ENCODE data around the gene PRL.

Gene PRL

GRCh38 chr6:22290045-22290444, 6.8 kb downstream of the PRL start:
- DNase-seq = no peak

- no peak for DNase-seq
Observed at GRCh38 chr6:22288721-22289120, 8.1 kb downstream of the PRL start.

- DNase-seq = no peak
Observed at GRCh38 chr6:22284666-22285065, 12.2 kb downstream of the PRL start.

- DNase-seq = no peak
Observed at GRCh38 chr6:22281341-22282085, 15.3 kb downstream of the PRL start.

- no peak for DNase-seq
Observed at GRCh38 chr6:22279427-22279826, 17.4 kb downstream of the PRL start.

DNA sequence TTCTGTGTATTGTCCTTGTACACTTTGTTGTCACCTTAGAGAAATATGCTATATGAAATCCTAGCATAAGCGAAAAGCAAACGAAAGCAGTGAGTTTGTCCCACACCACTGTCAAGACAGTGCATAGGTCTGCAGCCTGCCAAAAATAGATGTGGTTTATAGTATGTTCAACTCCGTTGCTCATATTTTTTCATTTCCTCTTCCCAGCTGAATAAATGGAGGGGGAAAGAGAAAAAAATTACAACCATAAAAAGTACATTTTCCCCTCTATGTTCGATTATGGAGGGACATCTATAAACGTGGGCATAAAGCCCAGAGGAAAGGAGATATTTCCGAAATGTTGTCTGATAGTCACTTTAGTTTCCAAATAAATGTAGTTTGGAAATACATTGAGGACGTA, 25.8 kb downstream of the PRL start:
- no peak for DNase-seq

- no peak for DNase-seq
Observed at GRCh38 chr6:22263748-22264147, 33.1 kb downstream of the PRL start.

DNA sequence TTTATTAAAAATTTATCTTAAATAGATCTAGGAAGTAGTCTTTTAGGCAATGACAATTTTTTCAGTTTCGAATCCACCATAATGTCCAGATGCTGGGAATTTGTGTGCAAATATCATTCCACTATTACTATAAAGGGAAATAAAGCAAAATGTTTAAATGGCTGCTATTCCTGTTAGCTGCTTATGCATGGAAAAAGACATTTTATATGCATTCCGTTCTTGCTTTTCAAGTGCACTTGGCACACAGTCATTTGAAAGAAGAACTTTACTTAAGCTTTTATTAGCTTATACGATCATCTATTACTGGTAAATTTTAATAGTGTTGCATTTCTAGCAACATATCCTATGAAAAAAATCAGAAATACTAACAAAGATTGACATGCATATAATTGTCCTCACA, 42.0 kb downstream of the PRL start:
- DNase-seq = no peak

DNA sequence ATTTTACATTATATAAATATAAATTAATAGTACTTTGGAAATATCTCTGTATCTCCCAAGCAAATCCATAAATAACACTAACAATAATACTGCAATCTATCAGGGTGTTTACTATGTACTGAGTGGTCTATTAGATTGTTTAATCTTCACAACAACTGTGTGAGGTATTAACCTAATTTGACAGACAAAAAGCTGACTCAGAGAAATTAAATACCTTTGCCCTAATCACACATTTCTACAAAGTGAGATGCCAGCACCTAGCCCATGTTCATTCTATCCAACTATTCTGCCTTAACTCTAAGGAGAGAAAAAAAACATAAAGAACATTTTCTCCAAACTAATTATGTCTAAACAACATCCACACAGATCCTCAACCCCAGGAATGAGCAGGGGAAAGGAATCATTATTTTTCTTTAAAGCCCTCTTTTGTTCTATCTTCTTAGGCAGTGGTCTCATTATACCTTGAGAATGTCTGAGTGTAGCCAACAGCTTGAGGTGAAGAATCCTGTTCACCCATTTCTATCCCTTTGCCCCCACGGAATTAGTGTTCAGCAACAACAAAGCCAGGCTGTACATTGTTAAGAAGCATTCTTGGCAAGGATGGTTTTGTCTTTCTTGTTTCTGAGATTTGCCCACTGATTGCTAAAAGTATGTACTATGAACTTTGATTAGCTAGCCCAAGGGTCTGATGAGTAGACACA, 42.7 kb downstream of the PRL start:
- no peak for DNase-seq

GRCh38 chr6:22251348-22251747, 45.5 kb downstream of the PRL start:
- no peak for DNase-seq

- DNase-seq = no peak
Observed at GRCh38 chr6:22250486-22250885, 46.4 kb downstream of the PRL start.

- no peak for DNase-seq
Observed at GRCh38 chr6:22249711-22250350, 47.0 kb downstream of the PRL start.

DNA sequence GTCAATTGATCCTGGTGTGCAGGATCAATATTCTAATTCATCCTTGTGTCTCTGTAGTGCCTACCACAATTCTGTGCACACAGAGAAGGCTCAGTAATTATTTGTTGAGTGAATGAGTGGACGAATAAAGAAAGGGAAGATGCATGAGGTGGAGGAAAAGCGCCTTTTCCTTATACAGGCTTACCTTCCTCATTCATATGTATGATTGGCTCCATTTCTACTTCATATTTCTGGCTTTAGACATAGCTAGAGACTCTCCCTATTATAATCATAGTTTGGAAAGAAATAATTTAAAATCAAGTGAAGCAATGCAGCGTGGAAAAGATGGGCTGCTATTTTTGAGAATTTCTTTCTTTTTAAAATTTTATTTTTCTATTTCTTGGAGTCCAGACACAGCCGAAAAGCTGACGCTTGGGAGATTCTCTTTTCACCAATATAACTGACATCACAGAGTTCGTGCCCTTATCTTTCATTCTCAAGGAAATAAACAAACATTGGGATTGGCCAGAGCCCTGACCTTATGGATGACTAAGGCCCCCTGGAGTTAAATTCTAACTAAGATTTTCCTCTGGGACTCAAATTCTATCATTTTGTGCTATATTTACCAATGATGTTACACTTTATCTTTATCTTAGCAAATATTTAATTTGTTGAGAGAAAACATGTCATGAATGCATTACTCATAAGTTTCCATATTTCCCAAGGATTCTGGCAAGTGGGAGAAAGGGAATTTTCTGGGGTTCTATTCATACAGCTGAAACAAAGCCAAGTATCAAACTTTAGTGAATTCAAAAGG, 48.1 kb downstream of the PRL start:
- DNase-seq = no peak

GRCh38 chr6:22247916-22248482, 48.8 kb downstream of the PRL start:
- DNase-seq = no peak

- DNase-seq = no peak
Observed at GRCh38 chr6:22240025-22240424, 56.8 kb downstream of the PRL start.

GRCh38 chr6:22239261-22239921, 57.4 kb downstream of the PRL start:
- no peak for DNase-seq

DNA sequence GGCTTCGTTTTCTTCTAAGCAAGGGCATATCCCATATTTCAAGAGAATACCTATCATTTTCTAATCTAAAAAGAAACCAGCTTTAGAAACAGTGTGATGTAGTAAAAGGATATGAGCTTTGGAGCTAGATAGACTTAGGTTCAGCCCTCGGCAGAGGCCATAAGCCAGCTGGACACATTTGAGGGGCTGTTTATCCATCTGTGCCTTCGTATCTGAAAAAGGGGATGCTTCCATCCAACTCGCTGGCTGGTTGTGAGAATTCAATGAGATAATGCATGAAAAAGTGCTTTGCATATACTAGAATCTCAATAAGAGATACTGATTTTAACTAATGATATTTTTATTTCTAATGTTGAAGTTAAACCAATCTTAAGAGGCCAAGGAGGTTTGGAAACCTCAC, 58.0 kb downstream of the PRL start:
- no peak for DNase-seq

DNA sequence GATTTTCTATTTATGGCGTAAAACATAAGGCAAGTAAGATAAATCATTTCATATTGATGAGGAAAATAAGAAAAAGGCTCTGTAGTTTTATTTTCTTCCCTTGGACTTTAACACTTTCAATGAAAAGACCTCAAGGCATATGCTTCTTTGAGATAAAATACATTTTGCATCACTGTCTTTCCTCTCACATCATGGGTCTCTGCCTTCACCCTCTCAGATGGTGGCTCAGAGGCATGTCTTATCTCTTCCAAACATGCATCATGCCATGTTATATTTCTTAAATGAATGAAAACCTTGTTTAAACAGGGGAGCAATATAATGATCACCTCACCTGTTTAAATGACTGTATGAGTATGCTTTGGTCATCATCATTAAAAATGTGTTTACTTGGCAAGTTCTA, 59.3 kb downstream of the PRL start:
- DNase-seq = no peak

Measured in right hindlimb (tissue), 1 donor.